ENCODE data around the gene ZCCHC24. TPM values are rescaled to one million over a fixed set of nuclear protein-coding genes. Genes with fewer than 3 reads are reported as not detected.

ZCCHC24 gene
- polyA plus RNA-seq, 3 donors: 3.9 to 5.0 (median 4.0) TPM

- Histone ChIP-seq H2AFZ (ENCODE audit: insufficient read depth, low read depth, low read length, poor library complexity, severe bottlenecking) (no peak overlapping the region), H4K20me1 (ENCODE audit: insufficient read depth, low read length) (peaks cover 82% of the 10 kb centered on the region), H3K4me3 (replicated peaks in 1 of 3; ENCODE audit: low read depth in 2 of 3, low read length in 3 of 3) (peak overlapping the region in 1 of 3 experiments; percentile 83), H3K27ac (ENCODE audit: low read depth in 1 of 2, low read length in 2 of 2) (peak overlapping the region; percentile 4 to 99), H3K27me3 (ENCODE audit: control insufficient read depth in 2 of 2, insufficient read depth in 2 of 2, low read length in 2 of 2) (no peaks in the 10 kb centered on the region), H3K4me1 (ENCODE audit: control insufficient read depth in 1 of 2, insufficient read depth in 2 of 2, low read length in 2 of 2) (peaks cover 92 to 96% of the 10 kb centered on the region in 2 donors), H3K79me2 (ENCODE audit: insufficient read depth, low read length) (peaks cover 84% of the 10 kb centered on the region), H3K36me3 (replicated peaks in 1 of 2; ENCODE audit: control insufficient read depth in 1 of 2, insufficient read depth in 2 of 2, low read length in 2 of 2) (peaks cover 63 to 70% of the 10 kb centered on the region in 2 donors), H3K9ac (ENCODE audit: insufficient read depth, low read length, poor library complexity, severe bottlenecking) (no peak overlapping the region), H3K4me2 (replicated peaks; ENCODE audit: extremely low read depth, low read length, poor library complexity, severe bottlenecking) (peak overlapping the region; percentile 82), H3K9me3 (replicated peaks in 1 of 2; ENCODE audit: control insufficient read depth in 1 of 2, insufficient read depth in 1 of 2, low read length in 2 of 2) (no peaks in the 10 kb centered on the region)
- H3K36me3 Mint-ChIP-seq: peaks cover 71% of the 10 kb centered on the region in 2 donors
- peaks cover 0 to 2% (median 0%) of the 10 kb centered on the region in 7 donors for H3K9me3 Mint-ChIP-seq
- WGBS (ENCODE audit: insufficient coverage): 91% methylated on average over 17 of the region's 21 CpGs
- intact Hi-C loops (cut with micrococcal nuclease): loop anchor here (5.0 to 10.0 kb wide), 2 partner anchors 33 to 106 kb away; no protein-coding TSS in a partner anchor
- H3K27me3 Mint-ChIP-seq (ENCODE audit: low read depth in 3 of 3): peaks cover 0 to 4% (median 3%) of the 10 kb centered on the region in 3 donors
- DNase-seq: peak in 1 of 3 donors; percentile 7
- H3K4me1 Mint-ChIP-seq: peaks cover 82% of the 10 kb centered on the region
- peak overlapping the region in 1 of 2 donors; percentile 92 for H3K4me3 Mint-ChIP-seq
- no peak for TF ChIP-seq CTCF (IDR thresholded peaks at IDR 0.05)
- H3K27ac Mint-ChIP-seq: peak overlapping the region; percentile 15 to 98 (median 96)
Measured at GRCh38 chr10:79350407-79351154, 94.8 kb downstream of the ZCCHC24 start.

GRCh38 chr10:79349766-79350406, 95.5 kb downstream of the ZCCHC24 start:
- Histone ChIP-seq H3K36me3 (replicated peaks in 1 of 2; ENCODE audit: control insufficient read depth in 1 of 2, insufficient read depth in 2 of 2, low read length in 2 of 2) (peaks cover 57 to 63% of the 10 kb centered on the region in 2 donors), H2AFZ (ENCODE audit: insufficient read depth, low read depth, low read length, poor library complexity, severe bottlenecking) (no peak overlapping the region), H3K4me2 (replicated peaks; ENCODE audit: extremely low read depth, low read length, poor library complexity, severe bottlenecking) (peak overlapping the region; percentile 82), H3K9ac (ENCODE audit: insufficient read depth, low read length, poor library complexity, severe bottlenecking) (peak overlapping the region; percentile 100), H3K4me1 (ENCODE audit: control insufficient read depth in 1 of 2, insufficient read depth in 2 of 2, low read length in 2 of 2) (peaks cover 92 to 96% of the 10 kb centered on the region in 2 donors), H3K27ac (ENCODE audit: low read depth in 1 of 2, low read length in 2 of 2) (peak overlapping the region; percentile 96 to 99), H3K79me2 (ENCODE audit: insufficient read depth, low read length) (peaks cover 77% of the 10 kb centered on the region), H3K9me3 (replicated peaks in 1 of 2; ENCODE audit: control insufficient read depth in 1 of 2, insufficient read depth in 1 of 2, low read length in 2 of 2) (no peaks in the 10 kb centered on the region), H3K27me3 (ENCODE audit: control insufficient read depth in 2 of 2, insufficient read depth in 2 of 2, low read length in 2 of 2) (no peaks in the 10 kb centered on the region), H4K20me1 (ENCODE audit: insufficient read depth, low read length) (peaks cover 75% of the 10 kb centered on the region), H3K4me3 (replicated peaks in 1 of 3; ENCODE audit: low read depth in 2 of 3, low read length in 3 of 3) (peak overlapping the region in 1 of 3 experiments; percentile 83)
- H3K36me3 Mint-ChIP-seq: peaks cover 64 to 65% of the 10 kb centered on the region in 2 donors
- peaks cover 0 to 4% (median 3%) of the 10 kb centered on the region in 3 donors for H3K27me3 Mint-ChIP-seq (ENCODE audit: low read depth in 3 of 3)
- peak in 1 of 3 donors; percentile 7 for DNase-seq
- peak overlapping the region; percentile 42 to 92 for H3K4me3 Mint-ChIP-seq
- H3K27ac Mint-ChIP-seq: peak overlapping the region; percentile 82 to 98 (median 96)
- peaks cover 82% of the 10 kb centered on the region for H3K4me1 Mint-ChIP-seq
- intact Hi-C loops (cut with micrococcal nuclease): loop anchor here (5.0 to 10.0 kb wide), 5 partner anchors 33 to 105 kb away; no protein-coding TSS in a partner anchor
- H3K9me3 Mint-ChIP-seq: peaks cover 0 to 2% (median 0%) of the 10 kb centered on the region in 7 donors
- 80% methylated on average over 6 of the region's 6 CpGs for WGBS (ENCODE audit: insufficient coverage)
- no peak for TF ChIP-seq CTCF (IDR thresholded peaks at IDR 0.05)

Data from CD14-positive monocyte (primary cell).